ENCODE measurements around the gene ULK4.
"Not testable (repeated sequence)": the region's sequence is repeated elsewhere in the genome, so short reads cannot be mapped to it uniquely, and the experiment has no call there.

The ULK4 gene

GRCh38 chr3:41580274-41580959, 381.5 kb downstream of the ULK4 start:
- Mint-ChIP-seq H3K9me3 (peaks cover 0 to 4% of the 10 kb centered on the region in 2 donors), H3K27ac (no peak overlapping the region), H3K4me1 (peaks cover 11 to 28% of the 10 kb centered on the region in 2 donors), H3K27me3 (no peaks in the 10 kb centered on the region), H3K4me3 (no peak overlapping the region), H3K36me3 (peaks cover 13 to 17% of the 10 kb centered on the region in 2 donors)
- no peak for DNase-seq
- ATAC-seq (replicated peaks): peak; percentile 75 to 79

GRCh38 chr3:41579861-41580260, 382.0 kb downstream of the ULK4 start:
- Mint-ChIP-seq H3K4me1 (peaks cover 11 to 28% of the 10 kb centered on the region in 2 donors), H3K4me3 (no peak overlapping the region), H3K36me3 (peaks cover 13 to 15% of the 10 kb centered on the region in 2 donors), H3K9me3 (peaks cover 0 to 3% of the 10 kb centered on the region in 2 donors), H3K27me3 (no peaks in the 10 kb centered on the region), H3K27ac (no peak overlapping the region)
- ATAC-seq (replicated peaks) (peak; percentile 34 to 39), DNase-seq (no peak)

GRCh38 chr3:41578798-41579197, 383.1 kb downstream of the ULK4 start:
- no peak overlapping the region for H3K4me3 Mint-ChIP-seq
- H3K27me3 Mint-ChIP-seq: no peaks in the 10 kb centered on the region
- ATAC-seq (replicated peaks) (no peak), DNase-seq (no peak)
- H3K9me3 Mint-ChIP-seq: peaks cover 4 to 6% of the 10 kb centered on the region in 2 donors
- H3K36me3 Mint-ChIP-seq: peaks cover 16 to 20% of the 10 kb centered on the region in 2 donors
- H3K4me1 Mint-ChIP-seq: peaks cover 14 to 36% of the 10 kb centered on the region in 2 donors
- H3K27ac Mint-ChIP-seq: no peak overlapping the region

- no peak overlapping the region for H3K27ac Mint-ChIP-seq
- peaks cover 4 to 6% of the 10 kb centered on the region in 2 donors for H3K9me3 Mint-ChIP-seq
- H3K36me3 Mint-ChIP-seq: peaks cover 8 to 10% of the 10 kb centered on the region in 2 donors
- peaks cover 18 to 40% of the 10 kb centered on the region in 2 donors for H3K4me1 Mint-ChIP-seq
- no peaks in the 10 kb centered on the region for H3K27me3 Mint-ChIP-seq
- no peak overlapping the region for H3K4me3 Mint-ChIP-seq
- ATAC-seq (replicated peaks) (no peak), DNase-seq (no peak)
Observed at GRCh38 chr3:41575724-41576123, 386.2 kb downstream of the ULK4 start.

DNA sequence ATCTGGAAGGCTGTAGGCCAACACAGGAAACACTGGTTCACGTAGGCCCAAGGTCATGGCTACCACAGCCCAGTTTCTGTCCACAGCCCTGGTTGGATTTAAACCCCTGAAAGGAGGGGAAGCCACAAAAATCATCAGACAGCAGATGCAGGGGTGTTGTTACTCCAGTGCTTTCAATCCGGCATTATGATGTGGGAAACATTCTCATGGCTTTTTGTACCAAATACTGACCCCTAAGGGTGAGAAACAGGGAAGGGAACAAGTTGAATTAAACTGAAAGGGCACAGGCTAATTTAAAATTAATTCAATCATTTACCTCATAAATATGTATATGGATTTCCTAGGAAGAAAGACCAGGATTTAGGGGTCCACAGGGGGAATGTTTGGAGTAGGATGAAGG, 387.0 kb downstream of the ULK4 start:
- DNase-seq (no peak), ATAC-seq (replicated peaks) (no peak)
- Mint-ChIP-seq H3K27ac (no peak overlapping the region), H3K27me3 (no peaks in the 10 kb centered on the region), H3K4me1 (peaks cover 11 to 32% of the 10 kb centered on the region in 2 donors), H3K4me3 (no peak overlapping the region), H3K9me3 (peaks cover 4 to 6% of the 10 kb centered on the region in 2 donors), H3K36me3 (peaks cover 8 to 10% of the 10 kb centered on the region in 2 donors)

- no peaks in the 10 kb centered on the region for H3K27me3 Mint-ChIP-seq
Observed at GRCh38 chr3:41573591-41573990, 388.3 kb downstream of the ULK4 start.

DNA sequence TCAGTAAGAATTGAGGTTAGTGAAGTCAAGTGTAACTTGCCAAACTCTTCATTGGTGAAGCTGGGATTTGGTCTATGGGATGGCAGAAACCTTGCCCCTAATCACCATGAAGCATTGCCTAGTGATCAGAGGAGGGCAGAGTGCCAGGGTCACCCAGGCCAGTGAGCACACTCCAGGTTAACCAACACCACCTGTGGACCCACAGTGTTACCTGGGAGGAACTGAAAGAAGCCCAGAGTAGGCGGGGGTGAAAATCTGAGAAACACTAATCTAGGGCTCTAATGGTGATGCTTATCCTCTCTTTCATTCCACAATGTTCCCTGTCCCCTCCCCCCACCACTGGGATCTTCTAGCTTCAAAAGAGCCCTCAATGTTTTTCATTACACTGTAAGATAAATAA, 389.8 kb downstream of the ULK4 start:
- Mint-ChIP-seq H3K4me1 (peaks cover 10 to 34% of the 10 kb centered on the region in 2 donors), H3K36me3 (peaks cover 5 to 7% of the 10 kb centered on the region in 2 donors), H3K9me3 (peaks cover 2 to 4% of the 10 kb centered on the region in 2 donors), H3K4me3 (no peak overlapping the region), H3K27me3 (no peaks in the 10 kb centered on the region), H3K27ac (no peak overlapping the region)
- ATAC-seq (replicated peaks) (peak; percentile 41 to 60), DNase-seq (no peak)

More at GRCh38 chr3:41573591-41573990, 388.3 kb downstream of the ULK4 start:
- ATAC-seq (replicated peaks) (no peak), DNase-seq (no peak)
- H3K36me3 Mint-ChIP-seq: peaks cover 4 to 7% of the 10 kb centered on the region in 2 donors
- no peak overlapping the region for H3K27ac Mint-ChIP-seq
- H3K4me1 Mint-ChIP-seq: peaks cover 10 to 34% of the 10 kb centered on the region in 2 donors
- H3K4me3 Mint-ChIP-seq: no peak overlapping the region
- peaks cover 2 to 4% of the 10 kb centered on the region in 2 donors for H3K9me3 Mint-ChIP-seq

GRCh38 chr3:41569632-41570305, 392.1 kb downstream of the ULK4 start:
- peak in 1 of 2 donors; percentile 11 for ATAC-seq (replicated peaks)
- H3K36me3 Mint-ChIP-seq: peaks cover 5 to 12% of the 10 kb centered on the region in 2 donors

GRCh38 chr3:41565948-41566514, 395.9 kb downstream of the ULK4 start:
- Mint-ChIP-seq H3K4me3 (no peak overlapping the region), H3K27ac (no peak overlapping the region), H3K36me3 (peaks cover 17 to 19% of the 10 kb centered on the region in 2 donors), H3K9me3 (peaks cover 0 to 2% of the 10 kb centered on the region in 2 donors), H3K4me1 (peaks cover 0 to 6% of the 10 kb centered on the region in 2 donors), H3K27me3 (no peaks in the 10 kb centered on the region)
- ATAC-seq (replicated peaks): no peak
- DNase-seq: no peak

More at GRCh38 chr3:41569632-41570305, 392.1 kb downstream of the ULK4 start:
- Mint-ChIP-seq H3K4me1 (peaks cover 10 to 34% of the 10 kb centered on the region in 2 donors), H3K27me3 (no peaks in the 10 kb centered on the region), H3K4me3 (no peak overlapping the region), H3K27ac (no peak overlapping the region), H3K9me3 (peaks cover 2 to 4% of the 10 kb centered on the region in 2 donors)
- DNase-seq: no peak

DNA sequence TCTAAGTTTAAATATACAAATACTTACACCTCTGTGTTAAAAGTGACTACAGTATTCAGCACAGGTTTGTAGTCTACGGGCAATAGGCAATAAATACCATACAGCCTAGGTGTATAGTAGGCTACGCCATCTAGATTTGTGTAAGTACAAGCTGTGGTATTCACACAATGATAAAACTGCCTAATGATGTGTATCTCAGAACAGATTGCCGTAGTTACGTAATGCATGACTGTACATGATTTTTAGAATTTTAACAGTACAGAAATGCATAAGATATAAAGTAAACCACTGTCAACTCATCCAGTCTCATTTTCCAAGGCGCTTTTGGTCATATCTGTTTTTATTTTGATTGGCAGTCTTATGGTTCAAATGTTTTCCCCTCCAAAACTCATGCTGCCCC, 396.9 kb downstream of the ULK4 start:
- ATAC-seq (replicated peaks): no peak
- Mint-ChIP-seq H3K4me1 (peaks cover 0 to 6% of the 10 kb centered on the region in 2 donors), H3K36me3 (peaks cover 18 to 19% of the 10 kb centered on the region in 2 donors), H3K9me3 (peaks cover 0 to 2% of the 10 kb centered on the region in 2 donors), H3K27ac (no peak overlapping the region), H3K4me3 (no peak overlapping the region), H3K27me3 (no peaks in the 10 kb centered on the region)
- no peak for DNase-seq

DNA sequence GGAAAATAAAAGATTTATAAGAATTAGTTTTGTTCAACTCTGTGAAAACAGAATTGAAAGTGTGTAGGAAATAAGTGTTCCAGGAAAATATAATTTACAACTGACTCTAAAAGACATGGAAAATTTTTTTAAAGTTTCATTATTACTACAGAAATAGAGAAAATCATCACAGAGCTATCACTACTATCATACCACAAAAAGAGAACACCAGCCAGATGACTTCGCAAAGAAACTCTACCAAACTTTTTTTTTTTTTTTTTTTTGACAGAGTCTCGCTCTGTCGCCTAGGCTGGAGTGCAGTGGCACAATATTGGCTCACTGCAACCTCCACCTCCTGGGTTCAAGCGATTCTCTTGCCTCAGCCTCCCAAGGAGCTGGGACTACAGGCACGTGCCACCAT, 405.7 kb downstream of the ULK4 start:
- not testable (repeated sequence) for H3K27me3 Mint-ChIP-seq, H3K27ac Mint-ChIP-seq, H3K4me1 Mint-ChIP-seq, H3K4me3 Mint-ChIP-seq, DNase-seq
- Mint-ChIP-seq H3K36me3 (peaks cover 5 to 10% of the 10 kb centered on the region in 2 donors), H3K9me3 (peaks cover 8 to 13% of the 10 kb centered on the region in 2 donors)
- peak; percentile 57 to 75 for ATAC-seq (replicated peaks)

DNA sequence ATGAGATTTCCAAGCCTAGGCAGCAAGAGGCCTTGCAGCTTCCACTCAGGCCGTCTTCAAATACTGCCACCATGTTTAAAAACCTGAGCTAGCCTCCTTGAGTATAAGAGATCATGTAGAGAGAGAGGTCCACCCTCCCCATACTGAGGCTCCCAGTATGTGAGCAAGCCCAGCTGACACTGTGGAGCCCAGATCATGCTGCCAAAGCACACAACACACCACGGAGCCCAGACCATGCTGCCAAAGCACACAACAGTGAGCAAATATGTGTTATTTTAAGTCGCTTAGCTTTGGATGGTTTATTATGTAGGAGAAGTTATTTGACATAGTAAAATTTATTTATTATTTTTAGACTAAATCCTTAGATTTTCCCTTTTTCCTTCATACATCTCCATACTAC, 428.9 kb downstream of the ULK4 start:
- no peak overlapping the region for H3K27ac Mint-ChIP-seq
- no peak overlapping the region for H3K4me3 Mint-ChIP-seq
- no peaks in the 10 kb centered on the region for H3K4me1 Mint-ChIP-seq
- peaks cover 0 to 3% of the 10 kb centered on the region in 2 donors for H3K9me3 Mint-ChIP-seq
- no peaks in the 10 kb centered on the region for H3K27me3 Mint-ChIP-seq
- ATAC-seq (replicated peaks): no peak
- no peaks in the 10 kb centered on the region for H3K36me3 Mint-ChIP-seq
- DNase-seq: no peak

DNA sequence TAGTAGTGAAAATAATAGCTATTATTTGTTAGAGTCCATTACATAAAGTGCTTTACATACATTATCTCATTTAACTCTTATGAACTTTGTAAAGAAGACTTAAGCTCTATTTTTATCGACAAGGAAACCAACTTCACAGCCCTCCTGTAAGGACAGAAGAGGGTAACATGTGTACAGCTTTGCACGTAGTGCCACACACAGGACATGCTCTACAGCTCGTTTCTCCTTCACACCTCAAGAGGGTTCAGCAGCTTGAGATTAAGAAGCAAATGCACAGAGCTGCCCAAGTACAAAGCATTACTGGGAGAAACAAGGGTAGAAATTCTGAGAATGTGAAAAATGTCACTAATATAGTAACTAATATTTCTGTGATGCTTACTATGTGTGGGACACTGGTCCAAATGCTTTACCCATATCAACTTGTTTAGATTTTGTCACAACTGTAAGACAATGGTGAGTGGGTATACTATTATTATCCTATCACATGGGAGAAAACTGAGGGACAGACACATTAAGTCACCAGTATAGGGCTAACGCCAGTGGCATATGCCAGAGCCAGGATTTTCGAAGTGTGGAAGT, 434.8 kb downstream of the ULK4 start:
- no peak overlapping the region for H3K27ac Mint-ChIP-seq
- ATAC-seq (replicated peaks) (no peak), DNase-seq (no peak)
- peaks cover 12 to 14% of the 10 kb centered on the region in 2 donors for H3K4me1 Mint-ChIP-seq
- no peaks in the 10 kb centered on the region for H3K36me3 Mint-ChIP-seq
- H3K27me3 Mint-ChIP-seq: no peaks in the 10 kb centered on the region
- no peaks in the 10 kb centered on the region for H3K9me3 Mint-ChIP-seq
- H3K4me3 Mint-ChIP-seq: no peak overlapping the region

GRCh38 chr3:41525303-41526064, 436.4 kb downstream of the ULK4 start:
- Mint-ChIP-seq H3K27ac (no peak overlapping the region), H3K4me1 (peaks cover 12 to 22% of the 10 kb centered on the region in 2 donors), H3K4me3 (no peak overlapping the region), H3K9me3 (no peaks in the 10 kb centered on the region), H3K27me3 (no peaks in the 10 kb centered on the region), H3K36me3 (no peaks in the 10 kb centered on the region)
- ATAC-seq (replicated peaks) (peak in 1 of 2 donors; percentile 47), DNase-seq (no peak)

Measured in stimulated activated naive B cell treated with anti-CD40 and anti-IgM and Interleukin-4, amounts not matched to agents 10 μg/mL and 1 μg/mL and 100 μg/mL, for 72 hours (primary cell).